Effector memory CD8-positive, alpha-beta T cell (primary cell): Measurements from ENCODE around the gene DERA.
"Not testable (repeated sequence)": the region's sequence is repeated elsewhere in the genome, so short reads cannot be mapped to it uniquely, and the experiment has no call there.

ENCODE experiments used
- ATAC-seq: fragments of 150-1000 bp; cut with Tn5 transposase; replicated peaks from 2 replicates; pipeline ENCODE4 v1.10.0; 2021; ENCODE audit warnings: mild to moderate bottlenecking, moderate library complexity
- DNase-seq, 3 experiments: peaks; one replicate each; pipeline ENCODE4 v3.0.0; 2021
- H3K27ac Mint-ChIP-seq, 2 donors: one replicate each; pipeline ENCODE4 v1.8.0; 2022; ENCODE audit warnings: mild to moderate bottlenecking in 2 of 2, mixed read lengths in 2 of 2, moderate library complexity in 2 of 2
- H3K27me3 Mint-ChIP-seq, 2 donors: one replicate each; pipeline ENCODE4 v1.8.0; 2022; ENCODE audit warnings: mixed read lengths in 2 of 2
- H3K36me3 Mint-ChIP-seq: one replicate; pipeline ENCODE4 v1.8.0; 2022; ENCODE audit warnings: mild to moderate bottlenecking, moderate library complexity, mixed read lengths; ENCODE audit not compliant: insufficient read depth
- H3K4me1 Mint-ChIP-seq, 2 donors: one replicate each; pipeline ENCODE4 v1.8.0; 2022; ENCODE audit warnings: low read depth in 2 of 2, mixed read lengths in 2 of 2
- H3K4me3 Mint-ChIP-seq, 2 donors: one replicate each; pipeline ENCODE4 v1.8.0; 2022; ENCODE audit warnings: mild to moderate bottlenecking in 2 of 2, mixed read lengths in 2 of 2, moderate library complexity in 2 of 2
- H3K9me3 Mint-ChIP-seq, 2 donors: one replicate each; pipeline ENCODE4 v1.8.0; 2022; ENCODE audit warnings: mixed read lengths in 2 of 2

The DERA gene

GRCh38 chr12:15984097-15984800 lies 73.1 kb downstream of the DERA start:
- Mint-ChIP-seq H3K27me3 (no peaks in the 10 kb centered on the region), H3K4me1 (no peaks in the 10 kb centered on the region)
- ATAC-seq = no peak

GRCh38 chr12:15984963-15985362 lies 73.8 kb downstream of the DERA start:
- Mint-ChIP-seq H3K27me3 (no peaks in the 10 kb centered on the region), H3K9me3 (no peaks in the 10 kb centered on the region), H3K36me3 (peaks cover 2% of the 10 kb centered on the region), H3K27ac (peak overlapping the region in 1 of 2 donors; percentile 86), H3K4me3 (no peak overlapping the region), H3K4me1 (no peaks in the 10 kb centered on the region)
- DNase-seq (no peak), ATAC-seq (no peak)

More at GRCh38 chr12:15984097-15984800, 73.1 kb downstream of the DERA start:
- Mint-ChIP-seq H3K36me3 (peaks cover 2% of the 10 kb centered on the region), H3K9me3 (no peaks in the 10 kb centered on the region), H3K4me3 (no peak overlapping the region), H3K27ac (peak overlapping the region in 1 of 2 donors; percentile 6)
- DNase-seq = no peak

GRCh38 chr12:15987696-15988095 lies 76.6 kb downstream of the DERA start:
- Mint-ChIP-seq H3K27ac (no peak overlapping the region), H3K36me3 (peaks cover 2% of the 10 kb centered on the region), H3K27me3 (no peaks in the 10 kb centered on the region), H3K4me3 (no peak overlapping the region), H3K9me3 (no peaks in the 10 kb centered on the region), H3K4me1 (peaks cover 0 to 3% of the 10 kb centered on the region in 2 donors)
- ATAC-seq (no peak), DNase-seq (no peak)

- H3K27ac Mint-ChIP-seq = no peak overlapping the region
- no peak overlapping the region for H3K4me3 Mint-ChIP-seq
- no peaks in the 10 kb centered on the region for H3K27me3 Mint-ChIP-seq
- H3K4me1 Mint-ChIP-seq = peaks cover 0 to 3% of the 10 kb centered on the region in 2 donors
- ATAC-seq = no peak
- peaks cover 2% of the 10 kb centered on the region for H3K36me3 Mint-ChIP-seq
- no peaks in the 10 kb centered on the region for H3K9me3 Mint-ChIP-seq
- no peak for DNase-seq
Observed at GRCh38 chr12:15988983-15989755, 78.0 kb downstream of the DERA start.

DNA sequence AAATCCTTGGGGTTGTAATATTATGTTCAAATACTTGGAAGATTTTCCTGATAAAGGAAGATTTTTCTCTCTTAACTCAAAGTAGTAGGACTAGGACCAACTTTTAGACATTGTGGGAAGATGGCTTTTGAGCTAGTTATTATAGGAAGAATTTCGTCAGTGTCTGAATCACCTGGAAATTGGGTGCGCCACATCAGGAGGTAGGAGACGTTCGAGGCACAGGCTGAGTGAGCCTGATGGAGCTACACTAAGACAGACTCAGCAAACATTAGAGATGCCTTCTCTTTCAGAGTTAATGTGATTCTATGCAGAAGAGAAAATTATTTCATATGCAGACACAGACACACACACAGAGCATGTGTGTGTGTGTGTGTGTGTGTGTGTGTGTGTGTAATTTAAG lies 84.7 kb downstream of the DERA start:
- no peaks in the 10 kb centered on the region for H3K9me3 Mint-ChIP-seq
- H3K27ac Mint-ChIP-seq = no peak overlapping the region
- H3K36me3 Mint-ChIP-seq = no peaks in the 10 kb centered on the region
- H3K4me3 Mint-ChIP-seq = no peak overlapping the region
- ATAC-seq = no peak
- peaks cover 0 to 3% of the 10 kb centered on the region in 2 donors for H3K4me1 Mint-ChIP-seq
- no peak for DNase-seq
- no peaks in the 10 kb centered on the region for H3K27me3 Mint-ChIP-seq

DNA sequence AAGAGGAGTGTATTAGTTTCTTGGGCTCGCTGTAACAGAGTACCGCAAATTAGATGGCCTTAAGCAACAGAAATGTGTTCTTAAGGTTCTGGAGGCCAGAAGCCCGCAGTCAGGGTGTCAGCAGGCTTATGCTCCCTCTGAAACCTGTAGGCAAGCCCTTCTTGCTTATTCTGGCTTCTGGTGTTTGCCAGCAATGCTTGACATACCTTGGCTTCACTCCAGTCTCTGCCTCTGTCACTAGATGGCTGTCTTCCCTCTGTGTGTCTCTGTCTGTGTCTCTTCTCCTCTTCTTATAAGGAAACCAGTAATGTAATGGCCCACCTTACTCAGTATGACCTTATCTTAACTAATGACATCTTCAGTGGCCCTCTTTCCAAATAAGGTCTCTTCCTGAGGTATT lies 85.1 kb downstream of the DERA start:
- H3K36me3 Mint-ChIP-seq = no peaks in the 10 kb centered on the region
- no peaks in the 10 kb centered on the region for H3K27me3 Mint-ChIP-seq
- ATAC-seq (no peak), DNase-seq (no peak)
- H3K27ac Mint-ChIP-seq = no peak overlapping the region
- no peaks in the 10 kb centered on the region for H3K9me3 Mint-ChIP-seq
- peaks cover 0 to 3% of the 10 kb centered on the region in 2 donors for H3K4me1 Mint-ChIP-seq
- no peak overlapping the region for H3K4me3 Mint-ChIP-seq

GRCh38 chr12:15996948-15997347 lies 85.8 kb downstream of the DERA start:
- DNase-seq (no peak), ATAC-seq (no peak)
- Mint-ChIP-seq H3K27me3 (no peaks in the 10 kb centered on the region), H3K27ac (no peak overlapping the region), H3K4me3 (no peak overlapping the region), H3K4me1 (peaks cover 0 to 3% of the 10 kb centered on the region in 2 donors), H3K36me3 (no peaks in the 10 kb centered on the region), H3K9me3 (no peaks in the 10 kb centered on the region)

DNA sequence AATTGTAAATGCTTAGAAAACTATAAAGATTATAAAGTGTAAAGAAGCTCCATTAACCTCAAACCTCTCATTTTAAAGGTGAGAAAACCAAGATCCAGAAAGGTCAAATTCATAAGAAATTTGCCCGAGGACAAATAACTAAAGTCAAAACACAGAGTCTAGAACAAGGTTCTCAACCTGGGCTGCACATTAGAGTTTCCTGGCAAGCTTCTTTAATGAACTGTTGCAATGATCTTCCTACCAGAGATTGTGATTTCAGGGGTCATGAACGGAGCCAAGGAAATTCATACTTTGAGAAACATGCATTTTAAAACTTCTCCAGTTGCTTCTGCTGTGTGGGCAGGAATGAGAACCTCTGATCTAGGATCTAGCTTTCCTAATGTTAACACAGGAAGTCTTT lies 86.8 kb downstream of the DERA start:
- Mint-ChIP-seq H3K9me3 (no peaks in the 10 kb centered on the region), H3K4me3 (no peak overlapping the region), H3K27ac (no peak overlapping the region), H3K27me3 (no peaks in the 10 kb centered on the region), H3K36me3 (no peaks in the 10 kb centered on the region), H3K4me1 (no peaks in the 10 kb centered on the region)
- no peak for DNase-seq
- no peak for ATAC-seq

DNA sequence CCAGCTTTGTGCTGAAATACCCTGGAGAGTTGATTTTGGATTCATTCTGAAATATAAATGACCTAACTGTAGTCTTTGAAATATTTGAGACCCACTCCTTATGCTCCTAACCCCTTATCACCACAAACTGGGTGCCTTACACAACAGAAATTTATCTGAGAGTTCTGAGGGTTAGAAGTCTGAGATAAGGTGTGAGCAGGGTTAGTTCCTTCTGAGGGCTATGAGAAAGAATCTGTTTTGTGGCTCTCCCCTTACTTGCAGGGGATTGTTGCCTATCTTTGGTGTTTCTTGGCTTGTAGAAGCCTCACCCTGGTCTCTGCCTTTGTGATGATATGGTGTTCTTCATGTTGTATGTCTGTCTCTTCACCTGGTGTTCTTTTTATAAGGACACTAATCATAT lies 91.7 kb downstream of the DERA start:
- Mint-ChIP-seq H3K4me1 (no peaks in the 10 kb centered on the region), H3K27ac (no peak overlapping the region), H3K36me3 (no peaks in the 10 kb centered on the region), H3K9me3 (no peaks in the 10 kb centered on the region), H3K27me3 (no peaks in the 10 kb centered on the region), H3K4me3 (no peak overlapping the region)
- DNase-seq = no peak
- no peak for ATAC-seq

- ATAC-seq (no peak), DNase-seq (no peak)
- no peak overlapping the region for H3K27ac Mint-ChIP-seq
- no peaks in the 10 kb centered on the region for H3K4me1 Mint-ChIP-seq
- no peak overlapping the region for H3K4me3 Mint-ChIP-seq
- no peaks in the 10 kb centered on the region for H3K9me3 Mint-ChIP-seq
- no peaks in the 10 kb centered on the region for H3K36me3 Mint-ChIP-seq
- no peaks in the 10 kb centered on the region for H3K27me3 Mint-ChIP-seq
Observed at GRCh38 chr12:16003460-16003859, 92.3 kb downstream of the DERA start.

GRCh38 chr12:16006752-16007151 lies 95.6 kb downstream of the DERA start:
- no peak overlapping the region for H3K4me3 Mint-ChIP-seq
- H3K9me3 Mint-ChIP-seq = no peaks in the 10 kb centered on the region
- DNase-seq (no peak), ATAC-seq (no peak)
- H3K36me3 Mint-ChIP-seq = no peaks in the 10 kb centered on the region
- H3K27ac Mint-ChIP-seq = no peak overlapping the region
- H3K4me1 Mint-ChIP-seq = no peaks in the 10 kb centered on the region
- H3K27me3 Mint-ChIP-seq = no peaks in the 10 kb centered on the region

GRCh38 chr12:16008421-16008824 lies 97.3 kb downstream of the DERA start:
- DNase-seq (no peak), ATAC-seq (no peak)
- Mint-ChIP-seq H3K9me3 (peaks cover 2 to 3% of the 10 kb centered on the region in 2 donors), H3K36me3 (no peaks in the 10 kb centered on the region), H3K4me1 (no peaks in the 10 kb centered on the region), H3K4me3 (no peak overlapping the region), H3K27ac (no peak overlapping the region), H3K27me3 (no peaks in the 10 kb centered on the region)

DNA sequence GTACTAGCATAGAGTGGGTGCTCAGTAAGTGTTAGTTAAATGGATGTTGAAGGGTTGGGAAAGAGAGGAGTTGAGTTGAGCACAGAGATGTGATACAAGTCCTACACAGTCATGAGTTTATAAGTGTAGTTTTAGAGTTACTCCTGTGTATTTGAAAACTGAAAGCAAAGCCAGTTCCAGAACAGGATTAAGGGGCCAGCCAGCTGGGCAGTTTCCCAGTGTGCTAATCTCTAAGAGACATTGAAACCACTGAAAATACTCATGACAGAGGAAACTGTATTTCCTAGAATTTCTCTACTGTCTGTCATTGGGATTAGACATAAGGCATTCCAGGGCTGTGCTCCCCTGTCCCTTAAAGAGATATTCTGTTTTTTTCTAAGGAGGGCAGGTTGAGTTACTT lies 101.0 kb downstream of the DERA start:
- H3K36me3 Mint-ChIP-seq = no peaks in the 10 kb centered on the region
- no peaks in the 10 kb centered on the region for H3K4me1 Mint-ChIP-seq
- no peaks in the 10 kb centered on the region for H3K27me3 Mint-ChIP-seq
- no peak overlapping the region for H3K27ac Mint-ChIP-seq
- ATAC-seq (no peak), DNase-seq (no peak)
- H3K4me3 Mint-ChIP-seq = no peak overlapping the region
- H3K9me3 Mint-ChIP-seq = peaks cover 8 to 21% of the 10 kb centered on the region in 2 donors

- not testable (repeated sequence) for H3K27me3 Mint-ChIP-seq, H3K36me3 Mint-ChIP-seq, ATAC-seq, H3K27ac Mint-ChIP-seq, H3K4me1 Mint-ChIP-seq, DNase-seq, H3K4me3 Mint-ChIP-seq
- H3K9me3 Mint-ChIP-seq = peaks cover 8 to 21% of the 10 kb centered on the region in 2 donors
Observed at GRCh38 chr12:16013722-16014121, 102.6 kb downstream of the DERA start.
